Large intestine (tissue), 3 donors: ENCODE results near the gene PORCN. TPM values are rescaled to one million over a fixed set of nuclear protein-coding genes. Genes with fewer than 3 reads are reported as not detected.
"Not testable (repeated sequence)": the region's sequence is repeated elsewhere in the genome, so short reads cannot be mapped to it uniquely, and the experiment has no call there.

Source experiments
- DNase-seq, 2 donors: peaks; one replicate each; pipeline versions ENCODE4 v3.0.0 to v3.0.0-alpha.2; 2013
- H3K27ac ChIP-seq: one replicate; pipeline ENCODE4 v1.5.1; 2013; ENCODE audit warnings: low read length
- H3K27me3 ChIP-seq: 2 replicates; pipeline ENCODE4 v1.6.1; 2013; ENCODE audit warnings: low read length; ENCODE audit not compliant: control insufficient read depth, insufficient read depth
- H3K36me3 ChIP-seq: 2 replicates; pipeline ENCODE4 v1.6.1; 2013; ENCODE audit warnings: low read length; ENCODE audit not compliant: control insufficient read depth, insufficient read depth
- H3K4me1 ChIP-seq: one replicate; pipeline ENCODE4 v1.6.1; 2013; ENCODE audit warnings: low read length; ENCODE audit not compliant: control insufficient read depth, insufficient read depth
- H3K4me3 ChIP-seq: one replicate; pipeline ENCODE4 v1.5.1; 2013; ENCODE audit warnings: low read length
- H3K9me3 ChIP-seq: one replicate; pipeline ENCODE4 v1.6.1; 2013; ENCODE audit warnings: mild to moderate bottlenecking, low read depth, low read length, moderate library complexity; ENCODE audit not compliant: control insufficient read depth
- WGBS: methylation state at CpG from one replicate; pipeline ENCODE4 v1.1.5; 2013; ENCODE audit warnings: low lambda C conversion rate; ENCODE audit not compliant: insufficient coverage; 5-methylcytosine and 5-hydroxymethylcytosine counted together
- polyA plus RNA-seq: library from polyadenylated mRNA; unstranded; fragments of 120-200 nt; gene quantifications from one replicate; pipeline ENCODE4 v1.2.1, GENCODE V29; 2013

PORCN gene
- polyA plus RNA-seq, 1 donor = 4.5 TPM

DNA sequence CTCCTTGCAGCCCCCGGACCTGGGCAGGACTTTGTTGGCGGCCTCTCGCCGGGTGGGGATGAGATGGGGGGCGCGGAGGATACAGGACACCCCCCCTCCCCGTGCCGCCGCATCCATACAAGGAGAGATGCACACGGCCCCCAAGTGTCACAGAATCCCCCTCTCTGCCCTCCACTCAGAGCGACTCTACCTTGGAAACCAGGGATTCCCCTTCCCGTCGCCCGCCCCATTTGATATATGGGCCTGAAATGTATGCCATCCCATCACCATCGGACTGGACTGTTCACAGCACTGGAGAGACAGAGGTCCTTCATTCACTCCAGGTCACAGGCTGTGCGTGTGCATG lies 426 bp downstream of the PORCN start:
- H3K9me3 ChIP-seq = no peaks in the 10 kb centered on the region
- no CpG with 5 or more reads among the region's 16 CpGs for WGBS
- H3K27me3 ChIP-seq = no peaks in the 10 kb centered on the region
- peak in 1 of 2 donors; percentile 5 for DNase-seq
- H3K4me3 ChIP-seq = peak overlapping the region; percentile 67
- H3K36me3 ChIP-seq = peaks cover 3% of the 10 kb centered on the region
- no peaks in the 10 kb centered on the region for H3K4me1 ChIP-seq
- H3K27ac ChIP-seq = no peak overlapping the region

- Histone ChIP-seq H3K4me3 (peak overlapping the region; percentile 67), H3K4me1 (no peaks in the 10 kb centered on the region), H3K27ac (no peak overlapping the region), H3K9me3 (no peaks in the 10 kb centered on the region), H3K27me3 (no peaks in the 10 kb centered on the region), H3K36me3 (peaks cover 4% of the 10 kb centered on the region)
- DNase-seq = no peak
- no CpG with 5 or more reads among the region's 11 CpGs for WGBS
These were observed 827 bp downstream of the PORCN start for GRCh38 chrX:48509619-48510018.

- no peak overlapping the region for H3K27ac ChIP-seq
- no CpG with 5 or more reads among the region's 4 CpGs for WGBS
- H3K9me3 ChIP-seq = no peaks in the 10 kb centered on the region
- H3K36me3 ChIP-seq = peaks cover 10% of the 10 kb centered on the region
- H3K4me1 ChIP-seq = no peaks in the 10 kb centered on the region
- DNase-seq = peak in 1 of 2 donors; percentile 7
- no peaks in the 10 kb centered on the region for H3K27me3 ChIP-seq
- no peak overlapping the region for H3K4me3 ChIP-seq
These were observed 2.8 kb downstream of the PORCN start for GRCh38 chrX:48511560-48511959.

GRCh38 chrX:48512371-48512935 lies 3.7 kb downstream of the PORCN start:
- H3K4me1 ChIP-seq = no peaks in the 10 kb centered on the region
- peaks cover 10% of the 10 kb centered on the region for H3K36me3 ChIP-seq
- no peaks in the 10 kb centered on the region for H3K27me3 ChIP-seq
- no peaks in the 10 kb centered on the region for H3K9me3 ChIP-seq
- no peak for DNase-seq
- no peak overlapping the region for H3K4me3 ChIP-seq
- no CpG with 5 or more reads among the region's 20 CpGs for WGBS
- no peak overlapping the region for H3K27ac ChIP-seq

DNA sequence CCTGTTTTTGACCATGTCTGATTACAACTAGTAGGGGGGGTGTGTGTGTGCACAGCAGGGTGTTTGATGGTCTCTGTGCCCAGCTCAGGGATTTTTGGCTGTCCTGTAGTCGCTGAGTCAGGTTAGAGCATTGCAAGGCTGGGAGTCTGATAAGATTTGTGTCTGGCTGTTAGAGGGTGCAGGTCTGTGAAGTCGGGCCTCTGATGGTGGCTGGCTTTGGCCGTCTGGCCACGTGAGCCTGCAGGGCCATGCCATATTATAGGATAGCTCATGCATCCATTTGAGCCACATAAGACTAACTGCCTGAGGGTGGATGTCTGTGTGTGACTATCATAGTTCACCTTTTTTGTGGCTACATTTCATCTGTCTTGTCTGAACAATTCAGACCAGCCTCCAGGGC lies 4.9 kb downstream of the PORCN start:
- peaks cover 10% of the 10 kb centered on the region for H3K36me3 ChIP-seq
- H3K27me3 ChIP-seq = no peaks in the 10 kb centered on the region
- H3K4me3 ChIP-seq = no peak overlapping the region
- DNase-seq = no peak
- no CpG with 5 or more reads among the region's 4 CpGs for WGBS
- H3K4me1 ChIP-seq = no peaks in the 10 kb centered on the region
- no peaks in the 10 kb centered on the region for H3K9me3 ChIP-seq
- no peak overlapping the region for H3K27ac ChIP-seq

DNA sequence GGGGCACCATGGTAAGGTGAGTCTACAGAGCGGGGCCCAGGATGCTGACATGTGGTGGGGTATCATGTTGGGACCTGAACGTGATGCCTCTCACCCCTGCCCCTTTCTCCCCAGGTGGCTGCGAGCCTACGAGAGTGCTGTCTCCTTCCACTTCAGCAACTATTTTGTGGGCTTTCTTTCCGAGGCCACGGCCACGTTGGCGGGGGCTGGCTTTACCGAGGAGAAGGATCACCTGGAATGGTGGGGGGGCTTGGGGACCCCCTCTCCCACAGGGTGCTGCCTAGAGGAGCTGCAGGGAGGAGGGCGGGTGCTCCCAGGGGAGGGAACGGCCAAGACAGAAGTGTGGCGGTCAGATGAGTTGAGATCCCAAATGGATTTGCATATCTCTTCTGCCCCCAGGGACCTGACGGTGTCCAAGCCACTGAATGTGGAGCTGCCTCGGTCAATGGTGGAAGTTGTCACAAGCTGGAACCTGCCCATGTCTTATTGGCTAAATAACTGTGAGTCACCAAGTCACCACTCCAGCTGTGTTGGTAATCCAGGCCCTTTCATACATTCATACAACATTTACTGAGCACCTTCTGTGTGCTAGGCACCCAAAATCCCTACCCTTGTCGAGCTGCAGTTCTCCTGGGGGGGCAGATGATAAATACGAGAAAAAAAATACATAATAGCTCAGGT lies 5.5 kb downstream of the PORCN start:
- Histone ChIP-seq H3K36me3 (peaks cover 10% of the 10 kb centered on the region), H3K27me3 (no peaks in the 10 kb centered on the region), H3K4me1 (no peaks in the 10 kb centered on the region), H3K27ac (no peak overlapping the region), H3K9me3 (no peaks in the 10 kb centered on the region), H3K4me3 (no peak overlapping the region)
- WGBS = no CpG with 5 or more reads among the region's 16 CpGs
- DNase-seq = no peak

- Histone ChIP-seq H3K36me3 (peaks cover 10% of the 10 kb centered on the region), H3K4me3 (no peak overlapping the region), H3K9me3 (no peaks in the 10 kb centered on the region), H3K27ac (no peak overlapping the region), H3K27me3 (no peaks in the 10 kb centered on the region), H3K4me1 (no peaks in the 10 kb centered on the region)
- WGBS = no CpG with 5 or more reads among the region's 9 CpGs
- DNase-seq = no peak
These were observed 6.2 kb downstream of the PORCN start for GRCh38 chrX:48514868-48515460.

DNA sequence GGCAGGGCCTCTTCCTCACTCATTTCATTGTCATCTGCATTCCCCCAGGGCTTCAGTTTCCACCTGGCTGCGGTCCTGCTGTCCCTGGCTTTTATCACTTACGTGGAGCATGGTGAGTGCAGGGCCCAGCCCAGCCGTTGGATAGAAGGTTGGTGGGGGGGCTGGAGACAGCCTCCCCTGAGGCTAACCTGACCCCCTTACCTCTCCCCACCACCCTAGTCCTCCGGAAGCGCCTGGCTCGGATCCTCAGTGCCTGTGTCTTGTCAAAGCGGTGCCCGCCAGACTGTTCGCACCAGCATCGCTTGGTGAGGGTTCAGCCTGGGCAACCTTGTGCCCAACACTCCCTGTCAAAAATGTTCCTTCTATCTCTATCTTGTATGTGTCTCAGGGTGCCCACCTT lies 7.0 kb downstream of the PORCN start:
- DNase-seq = no peak
- Histone ChIP-seq H3K27me3 (no peaks in the 10 kb centered on the region), H3K4me1 (no peaks in the 10 kb centered on the region), H3K9me3 (no peaks in the 10 kb centered on the region), H3K27ac (no peak overlapping the region), H3K4me3 (no peak overlapping the region), H3K36me3 (peaks cover 10% of the 10 kb centered on the region)
- no CpG with 5 or more reads among the region's 10 CpGs for WGBS

DNA sequence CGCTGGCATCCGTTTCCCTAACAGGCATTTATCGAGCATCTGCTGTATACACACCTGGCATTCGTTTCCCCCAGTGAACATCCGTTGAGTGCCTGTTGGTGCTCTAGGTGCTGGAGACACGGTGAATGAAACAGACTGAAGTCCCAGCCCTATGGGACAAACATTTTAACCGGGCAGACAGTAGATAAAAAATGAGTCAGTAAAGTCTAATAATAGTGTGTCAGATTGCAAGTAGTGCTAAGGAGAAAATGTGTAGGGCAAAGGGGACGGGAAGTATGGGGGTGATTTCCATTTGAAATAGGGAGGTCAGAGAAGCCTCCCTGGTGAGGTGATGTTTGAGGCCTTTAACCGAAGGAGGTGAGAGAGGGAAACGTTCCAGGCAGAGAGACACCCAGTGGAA lies 7.5 kb downstream of the PORCN start:
- H3K36me3 ChIP-seq = peaks cover 10% of the 10 kb centered on the region
- H3K27ac ChIP-seq = no peak overlapping the region
- WGBS = no CpG with 5 or more reads among the region's 10 CpGs
- H3K4me3 ChIP-seq = no peak overlapping the region
- no peak for DNase-seq
- H3K27me3 ChIP-seq = no peaks in the 10 kb centered on the region
- peaks cover 2% of the 10 kb centered on the region for H3K4me1 ChIP-seq
- H3K9me3 ChIP-seq = no peaks in the 10 kb centered on the region

DNA sequence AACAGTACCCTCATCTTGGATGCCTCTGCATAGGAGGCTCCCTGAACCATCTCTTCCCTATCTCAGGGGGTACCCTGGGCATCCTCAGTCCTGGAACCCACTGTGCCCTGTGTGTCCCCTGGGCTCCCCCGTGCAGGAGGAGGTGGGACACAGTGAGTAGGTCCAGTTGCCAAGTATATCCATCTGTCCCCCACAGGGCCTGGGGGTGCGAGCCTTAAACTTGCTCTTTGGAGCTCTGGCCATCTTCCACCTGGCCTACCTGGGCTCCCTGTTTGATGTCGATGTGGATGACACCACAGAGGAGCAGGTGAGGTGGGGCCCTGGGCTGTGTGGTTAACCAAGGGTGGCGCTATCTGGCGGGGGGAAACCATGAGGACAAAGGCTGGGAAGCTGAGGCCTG lies 8.2 kb downstream of the PORCN start:
- Histone ChIP-seq H3K4me1 (peaks cover 2% of the 10 kb centered on the region), H3K4me3 (no peak overlapping the region), H3K9me3 (no peaks in the 10 kb centered on the region), H3K36me3 (peaks cover 10% of the 10 kb centered on the region), H3K27me3 (no peaks in the 10 kb centered on the region), H3K27ac (no peak overlapping the region)
- WGBS = no CpG with 5 or more reads among the region's 5 CpGs
- no peak for DNase-seq

DNA sequence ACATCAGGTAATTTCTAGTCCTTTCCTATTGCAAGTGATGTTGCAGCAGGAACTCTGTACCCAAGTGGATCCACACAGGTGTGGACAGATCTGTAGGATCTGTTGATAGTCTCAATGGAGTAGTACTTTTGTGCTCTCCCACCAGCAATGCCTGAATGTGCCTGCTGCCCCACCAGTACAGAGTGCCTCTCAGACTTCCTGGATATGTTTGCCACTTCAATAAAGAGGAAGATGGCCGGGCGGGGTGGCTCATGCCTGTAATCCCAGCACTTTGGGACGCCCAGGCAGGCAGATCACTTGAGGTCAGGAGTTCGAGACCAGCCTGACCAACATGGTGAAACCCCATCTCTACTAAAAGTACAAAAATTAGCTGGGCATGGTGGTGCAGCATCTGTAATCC lies 10.7 kb downstream of the PORCN start:
- not testable (repeated sequence) for H3K4me3 ChIP-seq, H3K36me3 ChIP-seq, DNase-seq, H3K9me3 ChIP-seq, H3K27ac ChIP-seq, H3K27me3 ChIP-seq, H3K4me1 ChIP-seq
- WGBS = no CpG with 5 or more reads among the region's 4 CpGs
